Renal pelvis (tissue), 4 donors: ENCODE results near the gene TMED6. TPM values are rescaled to one million over a fixed set of nuclear protein-coding genes. Genes with fewer than 3 reads are reported as not detected.
"Not testable (repeated sequence)": the region's sequence is repeated elsewhere in the genome, so short reads cannot be mapped to it uniquely, and the experiment has no call there.

Experiments
- DNase-seq: peaks from one replicate; pipeline ENCODE4 v3.0.0-alpha.2; 2013
- polyA plus RNA-seq, 3 donors: library from polyadenylated mRNA; unstranded; fragments of 120-200 nt; gene quantifications; one replicate each; pipeline ENCODE4 v1.2.1, GENCODE V29; 2013; ENCODE audit not compliant: insufficient read length in 3 of 3

TMED6 gene
- polyA plus RNA-seq, 3 donors = 1.9 to 5.2 (median 3.5) TPM

- DNase-seq = no peak
These were observed 11.7 kb upstream of the TMED6 start for GRCh38 chr16:69363281-69363717.

- DNase-seq = not testable (repeated sequence)
These were observed 8.5 kb upstream of the TMED6 start for GRCh38 chr16:69360070-69360469.

- no peak for DNase-seq
These were observed 951 bp downstream of the TMED6 start for GRCh38 chr16:69350536-69351133.

GRCh38 chr16:69349536-69349935 is 2.0 kb downstream of the TMED6 start:
- DNase-seq = no peak

- no peak for DNase-seq
These were observed 3.4 kb downstream of the TMED6 start for GRCh38 chr16:69348222-69348621.

- no peak for DNase-seq
These were observed 4.9 kb downstream of the TMED6 start for GRCh38 chr16:69346683-69347082.

GRCh38 chr16:69345923-69346322 is 5.7 kb downstream of the TMED6 start:
- DNase-seq = no peak

GRCh38 chr16:69344171-69344570 is 7.4 kb downstream of the TMED6 start:
- no peak for DNase-seq

GRCh38 chr16:69340095-69340644 is 11.4 kb downstream of the TMED6 start:
- no peak for DNase-seq

- peak; percentile 99 for DNase-seq
These were observed 12.1 kb downstream of the TMED6 start, which contains the start of the genes COG8 and NIP7 for GRCh38 chr16:69339289-69340094. COG8 (minus strand) TSS chr16:69339564; CDS start chr16:69339552, 12 bp downstream. NIP7 (plus strand) TSS chr16:69339772; CDS start chr16:69339830, 58 bp downstream.

GRCh38 chr16:69338557-69339288 is 12.9 kb downstream of the TMED6 start:
- DNase-seq = no peak

- DNase-seq = no peak
These were observed 16.9 kb downstream of the TMED6 start for GRCh38 chr16:69334696-69335095.

- peak; percentile 92 for DNase-seq
These were observed 21.1 kb downstream of the TMED6 start, which contains the start of gene PDF for GRCh38 chr16:69330286-69331109. PDF (minus strand) TSS chr16:69330588; CDS start chr16:69330570, 18 bp downstream.

- DNase-seq = no peak
These were observed 22.0 kb downstream of the TMED6 start for GRCh38 chr16:69329369-69330285.

- DNase-seq = no peak
These were observed 22.7 kb downstream of the TMED6 start for GRCh38 chr16:69328854-69329316.

- no peak for DNase-seq
These were observed 23.8 kb downstream of the TMED6 start for GRCh38 chr16:69327585-69328310.

GRCh38 chr16:69326172-69326873 is 25.3 kb downstream of the TMED6 start:
- DNase-seq = no peak

GRCh38 chr16:69325784-69326171 is 25.8 kb downstream of the TMED6 start:
- DNase-seq = no peak
